Ishikawa (cell line): ENCODE data around the gene ZNF283.

Experiments
- CEBPB ChIP-seq: IDR thresholded peaks from 2 replicates; pipeline ENCODE4 v1.6.1; 2012
- CREB1 ChIP-seq: IDR thresholded peaks from 2 replicates; pipeline ENCODE4 v1.6.1; 2012; ENCODE audit warnings: low read depth
- EGR1 ChIP-seq: IDR thresholded peaks from 2 replicates; pipeline ENCODE4 v1.6.1; 2012
- EP300 ChIP-seq: IDR thresholded peaks from 2 replicates; pipeline ENCODE4 v1.6.1; 2012; ENCODE audit warnings: borderline replicate concordance
- FOXM1 ChIP-seq: IDR thresholded peaks from 2 replicates; pipeline ENCODE4 v1.6.1; 2012; ENCODE audit warnings: low read depth, borderline replicate concordance
- MAX ChIP-seq: IDR thresholded peaks from 2 replicates; pipeline ENCODE4 v1.6.1; 2012
- NFIC ChIP-seq: IDR thresholded peaks from 2 replicates; pipeline ENCODE4 v1.6.1; 2012
- RAD21 ChIP-seq: IDR thresholded peaks from 2 replicates; pipeline ENCODE4 v1.6.1; 2012; ENCODE audit warnings: low read depth
- REST ChIP-seq: IDR thresholded peaks from 2 replicates; pipeline ENCODE4 v1.6.1; 2012; ENCODE audit warnings: low read depth, mild to moderate bottlenecking
- TAF1 ChIP-seq: IDR thresholded peaks from 2 replicates; pipeline ENCODE4 v1.6.1; 2012; ENCODE audit warnings: low read depth, mild to moderate bottlenecking
- TCF12 ChIP-seq: IDR thresholded peaks from 2 replicates; pipeline ENCODE4 v1.6.1; 2012; ENCODE audit warnings: low read depth
- TEAD4 ChIP-seq: IDR thresholded peaks from 2 replicates; pipeline ENCODE4 v1.6.1; 2012
- USF1 ChIP-seq: IDR thresholded peaks from 2 replicates; pipeline ENCODE4 v1.6.1; 2012
- YY1 ChIP-seq: IDR thresholded peaks from 2 replicates; pipeline ENCODE4 v1.6.1; 2012; ENCODE audit warnings: low read depth
- ZBTB7A ChIP-seq: IDR thresholded peaks from 2 replicates; pipeline ENCODE4 v1.6.1; 2012; ENCODE audit warnings: low read depth

ZNF283 gene

GRCh38 chr19:43798026-43798545 lies 29.0 kb upstream of the ZNF283 start:
- TF ChIP-seq USF1, result no peak
- TF ChIP-seq CREB1, result no peak
- no peak for TF ChIP-seq FOXM1
- no peak for TF ChIP-seq TAF1
- TF ChIP-seq EP300, result no peak
- TF ChIP-seq MAX, result no peak
- no peak for TF ChIP-seq TCF12
- TF ChIP-seq EGR1, result no peak
- no peak for TF ChIP-seq REST
- TF ChIP-seq TEAD4, result no peak
- TF ChIP-seq CEBPB, result no peak
- TF ChIP-seq ZBTB7A, result no peak
- no peak for TF ChIP-seq YY1
- no peak for TF ChIP-seq RAD21

GRCh38 chr19:43798546-43799409 lies 28.3 kb upstream of the ZNF283 start:
- TF ChIP-seq NFIC (peak; percentile 42; the same call in 1 of the 2 replicates), USF1 (peak; percentile 51; the same call in 1 of the 2 replicates), MAX (peak; percentile 74), YY1 (no peak), RAD21 (no peak)

GRCh38 chr19:43799502-43800142 lies 27.5 kb upstream of the ZNF283 start:
- no peak for TF ChIP-seq TEAD4
- TF ChIP-seq NFIC, result no peak
- no peak for TF ChIP-seq EGR1
- TF ChIP-seq TAF1, result no peak
- TF ChIP-seq TCF12, result no peak

- TF ChIP-seq TAF1, result no peak
- TF ChIP-seq REST, result peak; percentile 66
- TF ChIP-seq CEBPB, result no peak
- TF ChIP-seq TEAD4, result no peak
Measured at GRCh38 chr19:43802216-43802951, 24.7 kb upstream of the ZNF283 start, which contains the start of gene LYPD5. Gene LYPD5, minus strand, starts transcription at chr19:43802447. Its CDS starts 67 bp downstream, at chr19:43802380.

GRCh38 chr19:43804432-43804831 lies 22.7 kb upstream of the ZNF283 start:
- no peak for TF ChIP-seq EP300
- TF ChIP-seq ZBTB7A, result no peak
- TF ChIP-seq REST, result no peak
- no peak for TF ChIP-seq FOXM1
- TF ChIP-seq TAF1, result no peak
- no peak for TF ChIP-seq USF1
- TF ChIP-seq EGR1, result no peak
- no peak for TF ChIP-seq TEAD4
- TF ChIP-seq MAX, result no peak
